ENCODE measurements around the gene ASB4. TPM values are rescaled to one million over a fixed set of nuclear protein-coding genes. Genes with fewer than 3 reads are reported as not detected.

ASB4 gene
- total and polyA plus RNA-seq, 7 donors: 0.23 to 24.0 (median 10.8) TPM

DNA sequence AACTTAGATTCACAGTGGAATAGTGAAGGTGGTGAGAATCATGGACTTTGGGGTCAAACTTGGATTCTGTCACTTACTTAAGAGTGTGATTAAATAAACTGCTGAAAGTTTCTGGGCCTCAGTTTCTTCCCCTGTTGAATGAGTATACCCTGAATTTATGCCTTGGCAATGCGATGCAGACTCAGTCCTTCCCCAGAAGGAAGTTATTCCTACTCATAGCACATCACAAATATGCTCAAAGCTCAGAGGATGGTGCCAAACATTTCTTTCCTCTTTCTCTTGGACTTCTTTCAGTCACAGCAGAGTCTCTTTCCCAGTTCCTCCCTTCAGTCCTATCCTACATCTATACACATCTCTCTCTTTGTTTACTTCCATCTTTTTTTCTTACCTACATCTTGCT, 45.1 kb downstream of the ASB4 start:
- Histone ChIP-seq H3K4me1 (peaks cover 23% of the 10 kb centered on the region), H3K9me3 (no peaks in the 10 kb centered on the region), H3K27me3 (ENCODE audit: insufficient read depth in 3 of 3, low read length in 2 of 3) (no peaks in the 10 kb centered on the region), H3K27ac (no peak overlapping the region), H3K4me3 (no peak overlapping the region), H3K36me3 (ENCODE audit: insufficient read depth in 1 of 2, low read depth in 1 of 2) (no peaks in the 10 kb centered on the region)
- ATAC-seq (no peak), DNase-seq (no peak)
- TF ChIP-seq, protein P1, sequence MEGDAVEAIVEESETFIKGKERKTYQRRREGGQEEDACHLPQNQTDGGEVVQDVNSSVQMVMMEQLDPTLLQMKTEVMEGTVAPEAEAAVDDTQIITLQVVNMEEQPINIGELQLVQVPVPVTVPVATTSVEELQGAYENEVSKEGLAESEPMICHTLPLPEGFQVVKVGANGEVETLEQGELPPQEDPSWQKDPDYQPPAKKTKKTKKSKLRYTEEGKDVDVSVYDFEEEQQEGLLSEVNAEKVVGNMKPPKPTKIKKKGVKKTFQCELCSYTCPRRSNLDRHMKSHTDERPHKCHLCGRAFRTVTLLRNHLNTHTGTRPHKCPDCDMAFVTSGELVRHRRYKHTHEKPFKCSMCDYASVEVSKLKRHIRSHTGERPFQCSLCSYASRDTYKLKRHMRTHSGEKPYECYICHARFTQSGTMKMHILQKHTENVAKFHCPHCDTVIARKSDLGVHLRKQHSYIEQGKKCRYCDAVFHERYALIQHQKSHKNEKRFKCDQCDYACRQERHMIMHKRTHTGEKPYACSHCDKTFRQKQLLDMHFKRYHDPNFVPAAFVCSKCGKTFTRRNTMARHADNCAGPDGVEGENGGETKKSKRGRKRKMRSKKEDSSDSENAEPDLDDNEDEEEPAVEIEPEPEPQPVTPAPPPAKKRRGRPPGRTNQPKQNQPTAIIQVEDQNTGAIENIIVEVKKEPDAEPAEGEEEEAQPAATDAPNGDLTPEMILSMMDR (IDR thresholded peaks at IDR 0.05): no peak
- intact Hi-C loops (cut with DNase I): no loop called here
- 80 to 90% (median 80%) methylated on average over 1 of the region's 1 CpG for WGBS, 3 donors

DNA sequence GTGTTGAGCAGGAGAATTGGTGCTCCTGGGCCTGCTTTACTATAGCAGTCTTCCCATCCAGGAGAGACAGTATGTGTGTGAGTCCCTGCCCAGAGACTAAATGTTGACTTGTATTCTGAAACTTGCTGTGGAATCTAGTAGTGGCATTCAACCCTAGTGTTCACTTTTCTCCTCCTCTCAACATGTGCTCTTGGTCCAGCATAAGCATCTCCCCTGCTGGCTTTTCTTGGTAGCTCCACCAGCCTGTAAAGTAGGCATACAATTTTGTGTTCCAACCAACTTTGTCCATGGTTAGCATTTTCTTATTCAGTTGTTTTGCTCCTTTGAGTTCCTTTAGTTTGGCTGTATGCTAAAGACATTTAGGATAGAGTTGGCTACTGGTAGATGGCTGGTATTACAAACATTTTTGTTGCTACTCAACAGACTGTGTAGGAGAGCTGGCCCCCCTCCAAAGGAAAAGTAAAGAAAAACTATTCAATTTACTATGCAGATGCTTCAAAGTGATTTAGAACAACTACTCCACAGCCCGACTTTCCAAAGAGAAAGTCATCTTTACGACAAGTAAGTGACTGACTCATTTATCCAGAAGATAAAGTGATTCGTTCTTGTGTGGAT, 46.0 kb downstream of the ASB4 start:
- intact Hi-C loops (cut with DNase I): no loop called here
- no peak overlapping the region for H3K4me3 ChIP-seq
- H3K36me3 ChIP-seq (ENCODE audit: insufficient read depth in 1 of 2, low read depth in 1 of 2): peaks cover 0 to 5% of the 10 kb centered on the region in 2 donors
- 68 to 82% (median 69%) methylated on average over 3 of the region's 3 CpGs for WGBS, 3 donors
- no peak for ATAC-seq
- no peak for DNase-seq
- peaks cover 15% of the 10 kb centered on the region for H3K4me1 ChIP-seq
- no peak overlapping the region for H3K27ac ChIP-seq
- H3K9me3 ChIP-seq: no peaks in the 10 kb centered on the region
- H3K27me3 ChIP-seq (ENCODE audit: insufficient read depth in 3 of 3, low read length in 2 of 3): no peaks in the 10 kb centered on the region
- TF ChIP-seq, protein P1 (IDR thresholded peaks at IDR 0.05): no peak

DNA sequence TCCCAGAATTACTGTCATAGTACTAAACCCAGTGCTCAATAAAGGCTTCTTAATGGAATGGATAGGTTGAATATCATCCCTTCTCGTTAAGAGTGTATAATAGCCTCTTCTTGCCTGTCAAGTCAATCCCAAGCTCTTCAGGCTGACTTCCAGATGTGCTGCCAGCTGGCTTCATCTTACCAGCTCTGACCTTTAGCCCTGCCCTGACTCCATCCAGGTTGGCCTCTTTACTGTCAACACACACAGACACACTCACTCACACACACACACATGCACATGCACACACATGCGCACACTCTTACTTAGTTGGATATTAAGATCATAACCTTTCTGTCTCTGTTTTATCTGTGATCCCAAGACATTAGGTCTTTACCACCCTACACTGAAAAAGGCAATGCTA, 49.1 kb downstream of the ASB4 start:
- intact Hi-C loops (cut with DNase I): no loop called here
- no peaks in the 10 kb centered on the region for H3K27me3 ChIP-seq (ENCODE audit: insufficient read depth in 3 of 3, low read length in 2 of 3)

DNA sequence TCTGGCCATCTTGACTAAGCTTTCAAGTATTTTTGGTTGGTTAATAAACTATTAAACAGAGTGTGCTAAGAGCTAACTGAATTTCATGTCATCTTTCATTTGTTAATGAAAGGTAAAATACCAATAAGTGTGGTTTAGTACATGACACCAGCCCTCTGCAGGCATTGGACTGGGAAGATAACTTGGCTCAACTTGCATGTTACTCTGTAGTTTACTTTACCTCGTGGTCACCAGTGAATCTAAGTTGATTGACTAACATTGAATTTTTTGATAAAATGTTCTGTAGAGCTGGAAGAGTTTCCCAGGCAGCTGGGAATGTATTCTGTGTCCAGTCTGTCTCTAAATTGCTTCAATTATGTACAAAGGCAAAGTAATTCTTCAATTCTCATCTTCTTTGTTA, 49.9 kb downstream of the ASB4 start:
- intact Hi-C loops (cut with DNase I): no loop called here

More for the DNA sequence above, 49.1 kb downstream of the ASB4 start:
- H3K36me3 ChIP-seq (ENCODE audit: insufficient read depth in 1 of 2, low read depth in 1 of 2): peaks cover 0 to 10% of the 10 kb centered on the region in 2 donors
- no peaks in the 10 kb centered on the region for H3K9me3 ChIP-seq
- no peak overlapping the region for H3K27ac ChIP-seq
- H3K4me1 ChIP-seq: peaks cover 8% of the 10 kb centered on the region
- ATAC-seq (peak in 3 of 4 donors; percentile 30 to 81 (median 75)), DNase-seq (no peak)
- H3K4me3 ChIP-seq: no peak overlapping the region
- TF ChIP-seq, protein P1 (IDR thresholded peaks at IDR 0.05): no peak
- 44 to 63% (median 51%) methylated on average over 2 of the region's 2 CpGs for WGBS, 3 donors

More for the DNA sequence above, 49.9 kb downstream of the ASB4 start:
- H3K4me3 ChIP-seq: no peak overlapping the region
- no peak for DNase-seq
- no peak overlapping the region for H3K27ac ChIP-seq
- 35 to 39% (median 36%) methylated on average over 1 of the region's 1 CpG for WGBS, 3 donors
- no peaks in the 10 kb centered on the region for H3K9me3 ChIP-seq
- TF ChIP-seq, protein P1 (IDR thresholded peaks at IDR 0.05): no peak
- H3K27me3 ChIP-seq (ENCODE audit: insufficient read depth in 3 of 3, low read length in 2 of 3): no peaks in the 10 kb centered on the region
- H3K4me1 ChIP-seq: peaks cover 8% of the 10 kb centered on the region
- ATAC-seq: no peak
- H3K36me3 ChIP-seq (ENCODE audit: insufficient read depth in 1 of 2, low read depth in 1 of 2): peaks cover 0 to 10% of the 10 kb centered on the region in 2 donors

Measured in psoas muscle (tissue), 8 donors.